Measurements from ENCODE around the gene AGRP.

GRCh38 chr16:67483731-67484525 is 581 bp upstream of the AGRP start:
- no peak for TF ChIP-seq POLR2A (IDR thresholded peaks at IDR 0.05)
- TF ChIP-seq, protein P1, sequence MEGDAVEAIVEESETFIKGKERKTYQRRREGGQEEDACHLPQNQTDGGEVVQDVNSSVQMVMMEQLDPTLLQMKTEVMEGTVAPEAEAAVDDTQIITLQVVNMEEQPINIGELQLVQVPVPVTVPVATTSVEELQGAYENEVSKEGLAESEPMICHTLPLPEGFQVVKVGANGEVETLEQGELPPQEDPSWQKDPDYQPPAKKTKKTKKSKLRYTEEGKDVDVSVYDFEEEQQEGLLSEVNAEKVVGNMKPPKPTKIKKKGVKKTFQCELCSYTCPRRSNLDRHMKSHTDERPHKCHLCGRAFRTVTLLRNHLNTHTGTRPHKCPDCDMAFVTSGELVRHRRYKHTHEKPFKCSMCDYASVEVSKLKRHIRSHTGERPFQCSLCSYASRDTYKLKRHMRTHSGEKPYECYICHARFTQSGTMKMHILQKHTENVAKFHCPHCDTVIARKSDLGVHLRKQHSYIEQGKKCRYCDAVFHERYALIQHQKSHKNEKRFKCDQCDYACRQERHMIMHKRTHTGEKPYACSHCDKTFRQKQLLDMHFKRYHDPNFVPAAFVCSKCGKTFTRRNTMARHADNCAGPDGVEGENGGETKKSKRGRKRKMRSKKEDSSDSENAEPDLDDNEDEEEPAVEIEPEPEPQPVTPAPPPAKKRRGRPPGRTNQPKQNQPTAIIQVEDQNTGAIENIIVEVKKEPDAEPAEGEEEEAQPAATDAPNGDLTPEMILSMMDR (IDR thresholded peaks at IDR 0.05), result no peak

Data from thyroid gland (tissue), 4 donors.